Fibroblast of the aortic adventitia (primary cell): Measurements from ENCODE around the gene DRG1. TPM values are rescaled to one million over a fixed set of nuclear protein-coding genes. Genes with fewer than 3 reads are reported as not detected.
"Not testable (repeated sequence)": the region's sequence is repeated elsewhere in the genome, so short reads cannot be mapped to it uniquely, and the experiment has no call there.

Experiments used
- DNase-seq: peaks from one replicate; pipeline ENCODE4 v3.0.0-alpha.2; 2010; ENCODE audit warnings: low read depth
- H3K4me3 ChIP-seq: 2 replicates; pipeline ENCODE4 v1.5.1; 2011; ENCODE audit warnings: low read depth, mild to moderate bottlenecking, control low read depth, low read length, moderate library complexity
- small RNA-seq: library from RNA; depleted of rRNA; stranded (forward); fragments of <200 nt; gene quantifications from one replicate; pipeline ENCODE3, GENCODE V24; 2012
- total RNA-seq: library from RNA; depleted of rRNA; stranded (reverse); fragments of >200 nt; gene quantifications from 2 replicates; pipeline ENCODE4 v1.2.3, GENCODE V29; 2012; ENCODE audit warnings: low replicate concordance
- TF ChIP-seq, protein P1 (sequence below): IDR thresholded peaks from 2 replicates; pipeline ENCODE4 v1.5.1; 2011; ENCODE audit warnings: mild to moderate bottlenecking, low read length, control low read depth, inconsistent platforms; ENCODE audit not compliant: insufficient read depth

DRG1 gene
- total RNA-seq, 1 donor: 89.4 TPM

DNA sequence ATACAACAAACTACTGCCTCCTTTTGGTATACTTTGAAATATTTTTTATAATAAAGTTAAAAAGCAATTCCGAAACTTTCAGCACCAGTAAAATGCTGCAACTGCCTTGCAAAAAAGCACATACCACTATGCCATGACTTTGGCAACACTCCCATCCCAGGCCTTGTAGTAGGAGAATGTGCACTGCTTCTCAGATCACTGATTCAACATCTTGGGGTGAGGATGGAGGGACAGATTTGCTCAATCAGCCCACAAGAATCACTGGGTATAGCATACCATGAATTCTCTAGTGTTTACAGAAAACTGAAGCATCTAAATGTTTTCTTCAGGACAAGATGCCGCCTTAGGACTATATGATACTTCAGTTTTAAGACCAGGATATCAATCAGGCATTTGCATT lies 75.3 kb downstream of the DRG1 start:
- no peak overlapping the region for H3K4me3 ChIP-seq
- DNase-seq: peak; percentile 72
- TF ChIP-seq, protein P1, sequence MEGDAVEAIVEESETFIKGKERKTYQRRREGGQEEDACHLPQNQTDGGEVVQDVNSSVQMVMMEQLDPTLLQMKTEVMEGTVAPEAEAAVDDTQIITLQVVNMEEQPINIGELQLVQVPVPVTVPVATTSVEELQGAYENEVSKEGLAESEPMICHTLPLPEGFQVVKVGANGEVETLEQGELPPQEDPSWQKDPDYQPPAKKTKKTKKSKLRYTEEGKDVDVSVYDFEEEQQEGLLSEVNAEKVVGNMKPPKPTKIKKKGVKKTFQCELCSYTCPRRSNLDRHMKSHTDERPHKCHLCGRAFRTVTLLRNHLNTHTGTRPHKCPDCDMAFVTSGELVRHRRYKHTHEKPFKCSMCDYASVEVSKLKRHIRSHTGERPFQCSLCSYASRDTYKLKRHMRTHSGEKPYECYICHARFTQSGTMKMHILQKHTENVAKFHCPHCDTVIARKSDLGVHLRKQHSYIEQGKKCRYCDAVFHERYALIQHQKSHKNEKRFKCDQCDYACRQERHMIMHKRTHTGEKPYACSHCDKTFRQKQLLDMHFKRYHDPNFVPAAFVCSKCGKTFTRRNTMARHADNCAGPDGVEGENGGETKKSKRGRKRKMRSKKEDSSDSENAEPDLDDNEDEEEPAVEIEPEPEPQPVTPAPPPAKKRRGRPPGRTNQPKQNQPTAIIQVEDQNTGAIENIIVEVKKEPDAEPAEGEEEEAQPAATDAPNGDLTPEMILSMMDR: no peak

DNA sequence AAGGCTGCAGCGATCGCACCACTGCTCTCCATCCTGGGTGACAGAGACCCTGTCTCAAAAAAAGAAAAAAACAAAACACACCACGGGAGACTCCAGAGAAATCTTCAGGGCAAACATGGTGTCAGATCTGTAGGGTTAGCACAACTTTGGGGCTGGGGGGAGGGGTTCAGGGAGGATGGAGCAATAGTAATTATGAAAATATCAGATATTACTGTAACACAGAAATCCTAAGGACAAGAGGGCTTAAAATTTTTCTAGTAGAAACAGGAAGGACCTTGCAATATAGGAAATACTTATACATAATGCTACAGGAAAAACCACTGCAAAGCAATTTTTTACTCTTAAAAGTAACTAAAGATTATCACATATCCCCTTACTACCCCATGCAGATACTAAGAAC lies 76.4 kb downstream of the DRG1 start:
- TF ChIP-seq, protein P1: no peak
- H3K4me3 ChIP-seq: no peak overlapping the region
- no peak for DNase-seq

DNA sequence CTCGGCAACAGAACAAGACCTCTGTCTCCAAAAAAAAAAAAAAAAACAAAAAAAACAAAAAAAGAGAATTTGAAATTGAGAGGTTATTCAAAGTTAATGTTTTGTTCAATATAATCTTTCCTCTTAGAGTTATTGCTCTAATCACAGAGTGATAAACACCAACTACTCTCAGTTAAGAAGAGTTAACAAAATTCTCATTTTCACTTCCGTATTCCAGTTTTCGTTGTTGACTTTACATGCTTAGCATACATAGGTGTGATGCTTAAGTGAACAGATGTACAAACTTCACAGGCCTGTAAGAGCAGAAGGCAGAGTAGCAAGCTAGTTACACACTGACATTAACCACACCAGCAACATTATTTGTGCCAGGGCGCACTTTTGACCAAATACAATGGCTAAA lies 77.9 kb downstream of the DRG1 start:
- no peak for DNase-seq
- H3K4me3 ChIP-seq: no peak overlapping the region
- TF ChIP-seq, protein P1: no peak

DNA sequence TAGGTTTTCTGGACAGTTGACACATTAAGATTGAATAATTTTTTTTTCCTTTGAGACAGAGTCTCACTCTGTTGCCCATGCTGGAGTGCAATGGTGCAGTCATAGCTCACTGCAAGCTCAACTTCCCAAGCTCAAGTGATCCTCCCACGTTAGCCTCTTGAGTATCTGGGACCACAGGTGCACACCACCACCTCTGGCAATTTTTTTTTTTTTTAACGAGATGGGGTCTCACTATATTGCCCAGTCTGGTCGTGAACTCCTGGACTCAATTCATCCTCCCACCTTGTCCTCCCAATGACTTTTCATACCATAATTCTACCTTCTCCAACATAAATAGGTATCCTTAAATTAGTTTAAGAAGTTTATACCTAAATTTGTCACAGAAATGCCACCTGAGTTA lies 81.7 kb downstream of the DRG1 start:
- TF ChIP-seq, protein P1: no peak
- DNase-seq: no peak
- H3K4me3 ChIP-seq: no peak overlapping the region

DNA sequence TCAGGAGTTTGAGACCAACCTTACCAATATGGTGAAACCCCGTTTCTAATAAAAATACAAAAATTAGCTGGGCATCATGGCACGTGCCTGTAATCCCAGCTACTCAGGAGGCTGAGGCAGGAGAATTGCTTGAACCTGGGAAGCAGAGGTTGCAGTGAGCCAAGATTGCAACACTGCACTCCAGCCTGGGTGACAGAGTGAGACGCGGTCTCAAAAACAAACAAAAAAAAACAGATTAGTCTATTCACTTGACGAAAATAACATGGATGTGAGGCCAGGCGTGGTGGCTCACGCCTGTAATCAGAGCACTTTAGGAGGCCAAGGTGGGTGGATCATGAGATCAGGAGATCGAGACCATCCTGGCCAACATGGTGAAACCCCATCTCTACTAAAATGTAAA lies 83.1 kb downstream of the DRG1 start:
- not testable (repeated sequence) for H3K4me3 ChIP-seq, DNase-seq

Small RNA genes lying within 50 kb of the gene (small RNA-seq; reads per million reads assigned to genes)
- gene RNU6-28P: not detected
- gene RNU6-338P: not detected

Other genes with a start within 250 kb of the DRG1 start
- gene RNF185, start 239.4 kb upstream of the DRG1 start, total RNA-seq: 23.2 and 35.8 TPM in 2 replicates
- 10.0 and 51.5 TPM in 2 replicates for gene LIMK2, start 187.3 kb upstream of the DRG1 start, total RNA-seq
- 13.2 and 191 TPM in 2 replicates for gene PIK3IP1, start 107.1 kb upstream of the DRG1 start, total RNA-seq
- gene PATZ1, start 53.3 kb upstream of the DRG1 start, total RNA-seq: 14.3 and 16.1 TPM in 2 replicates
- 15.4 and 22.1 TPM in 2 replicates for gene EIF4ENIF1, start 90.2 kb downstream of the DRG1 start, total RNA-seq
- 19.9 and 20.3 TPM in 2 replicates for gene SFI1, start 96.9 kb downstream of the DRG1 start, total RNA-seq